GM12878 (cell line): Measurements from ENCODE around the gene NMNAT1. TPM values are rescaled to one million over a fixed set of nuclear protein-coding genes. Genes with fewer than 3 reads are reported as not detected.

Experiments used
- ATAC-seq: fragments of 200-7000 bp; cut with Tn5 transposase; 3 replicates; pipeline ENCODE4 v1.9.1; 2020; ENCODE audit warnings: mild to moderate bottlenecking, moderate library complexity
- BruUV-seq: library from RNA; stranded (reverse); fragments of 400-500 nt; replicated peaks from 2 replicates; lab custom pipeline; 2021; lab: Mats Ljungman, UMichigan
- CTCF ChIA-PET: fragments of 300-600 bp; sonication (Branson Sonifier 250); formaldehyde crosslinking; extraction: SDS; loops from one replicate; lab custom pipeline; 2021; ENCODE audit warnings: inconsistent platforms; lab: Yijun Ruan, JAX
- POLR2A ChIA-PET: fragments of 350-600 bp; formaldehyde crosslinking; extraction: SDS; loops from one replicate; lab custom pipeline; 2021; ENCODE audit warnings: inconsistent platforms; lab: Charles Lee
- RAD21 ChIA-PET: fragments of 300-600 bp; sonication (Branson Sonifier 250); formaldehyde crosslinking; loops from one replicate; lab custom pipeline; 2023; ENCODE audit warnings: antibody characterized with exemption; ENCODE audit not compliant: unreplicated experiment; lab: Charles Lee
- SMC1A ChIA-PET: fragments of 300-600 bp; sonication (Branson Sonifier 250); formaldehyde crosslinking; loops from one replicate; lab custom pipeline; 2023; ENCODE audit not compliant: unreplicated experiment, uncharacterized antibody; lab: Charles Lee
- DNase-seq: peaks from one replicate; pipeline ENCODE4 v3.0.0-alpha.2; 2011; ENCODE audit warnings: low read depth, low spot score
- FAIRE-seq: peaks from 3 replicates; lab custom pipeline; 2011; peaks lifted over from hg19 to GRCh38; lab: Jason Lieb, UNC
- H2AFZ ChIP-seq: 2 replicates; pipeline ENCODE4 v1.6.0; 2011; ENCODE audit warnings: low read depth, low read length, control low read depth; ENCODE audit not compliant: control insufficient read depth
- H3K27ac ChIP-seq: 2 replicates; pipeline ENCODE4 v1.5.1; 2011; ENCODE audit warnings: control low read depth; ENCODE audit not compliant: control insufficient read depth, insufficient read depth
- H3K27me3 ChIP-seq, 2 experiments: replicated peaks in 1 of 2; 2 replicates each; pipeline versions ENCODE4 v1.6.0 to v1.6.1; 2011; ENCODE audit warnings: low read length in 1 of 2; ENCODE audit not compliant: control insufficient read depth in 2 of 2, insufficient read depth in 2 of 2
- H3K36me3 ChIP-seq, 2 experiments: 2 replicates each; pipeline ENCODE4 v1.5.1; 2011; ENCODE audit warnings: low read length in 1 of 2; ENCODE audit not compliant: control insufficient read depth in 2 of 2, insufficient read depth in 2 of 2
- H3K4me1 ChIP-seq: 2 replicates; pipeline ENCODE4 v1.6.1; 2011; ENCODE audit warnings: mild to moderate bottlenecking, low read length, moderate library complexity, mixed read lengths; ENCODE audit not compliant: control insufficient read depth, insufficient read depth
- H3K4me2 ChIP-seq: 2 replicates; pipeline ENCODE4 v1.6.0; 2011; ENCODE audit warnings: control low read depth; ENCODE audit not compliant: control insufficient read depth, insufficient read depth
- H3K4me3 ChIP-seq: fragments of 200-600 bp; sonication (generic); 2 replicates; pipeline ENCODE4 v1.5.1; 2016
- H3K79me2 ChIP-seq: 2 replicates; pipeline ENCODE4 v1.6.0; 2011; ENCODE audit warnings: low read length; ENCODE audit not compliant: control insufficient read depth, insufficient read depth
- H3K9ac ChIP-seq: 2 replicates; pipeline ENCODE4 v1.8.0; 2011; ENCODE audit warnings: low read length, control low read depth, mixed read lengths; ENCODE audit not compliant: control insufficient read depth, insufficient read depth
- H3K9me3 ChIP-seq: replicated peaks from 3 replicates; pipeline ENCODE4 v1.5.1; 2011; ENCODE audit warnings: mild to moderate bottlenecking, low read length; ENCODE audit not compliant: control insufficient read depth, insufficient read depth
- H4K20me1 ChIP-seq: 2 replicates; pipeline ENCODE4 v1.6.0; 2011; ENCODE audit not compliant: control insufficient read depth, insufficient read depth
- CBFB ChIP-seq: IDR thresholded peaks from 2 replicates; pipeline ENCODE4 v1.6.1; 2016; ENCODE audit warnings: antibody characterized with exemption, low read depth
- CBX3 ChIP-seq: fragments of 200-600 bp; sonication (generic); IDR thresholded peaks from 2 replicates; pipeline ENCODE4 v1.6.1; 2016; ENCODE audit warnings: low read depth, borderline replicate concordance
- ETV6 ChIP-seq, 2 experiments: fragments of 450-650 bp in 1 of 2; IDR thresholded peaks in 1 of 2; conservative IDR thresholded peaks in 1 of 2; 2 replicates each; pipeline ENCODE4 v1.6.1; 2014; ENCODE audit warnings: antibody characterized with exemption in 1 of 2, borderline replicate concordance in 1 of 2, low read depth in 1 of 2, mild to moderate bottlenecking in 1 of 2, moderate library complexity in 1 of 2
- IKZF1 ChIP-seq: fragments of 450-650 bp; conservative IDR thresholded peaks from 2 replicates; pipeline ENCODE4 v1.6.1; 2017; ENCODE audit warnings: antibody characterized with exemption, mild to moderate bottlenecking
- IRF3 ChIP-seq: fragments of 450-650 bp; IDR thresholded peaks from 2 replicates; pipeline ENCODE4 v1.6.1; 2014; ENCODE audit warnings: mild to moderate bottlenecking
- JUND ChIP-seq: IDR thresholded peaks from 2 replicates; pipeline ENCODE4 v1.6.1; 2012; ENCODE audit warnings: low read depth, mild to moderate bottlenecking, low read length, improper control_type of control experiment, moderate library complexity
- MEF2B ChIP-seq: fragments of 450-650 bp; IDR thresholded peaks from 2 replicates; pipeline ENCODE4 v1.6.1; 2018; ENCODE audit warnings: mild to moderate bottlenecking, moderate library complexity; ENCODE audit not compliant: partially characterized antibody, poor library complexity, severe bottlenecking
- NFIC ChIP-seq: IDR thresholded peaks from 2 replicates; pipeline ENCODE4 v1.6.1; 2012; ENCODE audit warnings: low read depth, mild to moderate bottlenecking, inconsistent platforms, low read length, moderate library complexity
- NFYB ChIP-seq: IDR thresholded peaks from 2 replicates; pipeline ENCODE4 v1.6.1; 2011; ENCODE audit warnings: low read depth, mild to moderate bottlenecking, low read length, improper control_type of control experiment, moderate library complexity; ENCODE audit not compliant: insufficient read depth
- NKRF ChIP-seq: fragments of 450-650 bp; conservative IDR thresholded peaks from 2 replicates; pipeline ENCODE4 v1.6.1; 2017; ENCODE audit warnings: mild to moderate bottlenecking, moderate library complexity
- NRF1 ChIP-seq: conservative IDR thresholded peaks from 2 replicates; pipeline ENCODE4 v1.6.1; 2011; ENCODE audit warnings: mild to moderate bottlenecking, low read depth, low read length, improper control_type of control experiment
- PBX3 ChIP-seq: IDR thresholded peaks from 2 replicates; pipeline ENCODE4 v1.6.1; 2011; ENCODE audit warnings: mild to moderate bottlenecking, low read depth, low read length, moderate library complexity; ENCODE audit not compliant: insufficient replicate concordance
- ZZZ3 ChIP-seq: IDR thresholded peaks from 2 replicates; pipeline ENCODE4 v1.6.1; 2011; ENCODE audit warnings: low read depth; ENCODE audit not compliant: control insufficient read depth, insufficient read length
- WGBS: methylation state at CpG from one replicate; pipeline ENCODE4 v1.1.6; 2016; ENCODE audit warnings: low lambda C conversion rate; ENCODE audit not compliant: insufficient replicate concordance, insufficient coverage; ENCODE audit errors: missing lambda C conversion rate; 5-methylcytosine and 5-hydroxymethylcytosine counted together
- in situ Hi-C: fragments of 300-500 bp; cut with MboI; formaldehyde crosslinking; loops from 9 replicates; pipeline ENCODE4 v1.14.3; 2018; ENCODE audit warnings: mixed read lengths
- intact Hi-C: fragments of 100-400 bp; cut with micrococcal nuclease; formaldehyde crosslinking; loops from one replicate; pipeline ENCODE4 v1.14.2; 2022; ENCODE audit not compliant: unreplicated experiment
- polyA plus RNA-seq, 11 experiments: library from polyadenylated mRNA; depleted of rRNA in 4 of 11; unstranded in 6 of 11; stranded (reverse) in 5 of 11; fragments of >200 nt; fragmentation: Nextera tagmentation in 4 of 11; fragmentation: Illumina TruSeq in 1 of 11; extraction: Ambion mirVana in 4 of 11; extraction: Trizol in 1 of 11; gene quantifications; 1 replicate in 1 of 11; 2 replicates in 10 of 11; pipeline versions ENCODE4 v1.2.1 to v1.2.3, GENCODE V29; 2011 to 2016; ENCODE audit warnings: inconsistent platforms in 2 of 11, missing spikeins in 2 of 11, low read depth in 1 of 11
- total RNA-seq, 4 experiments: library from RNA; depleted of rRNA in 3 of 4; stranded (reverse); fragments of >200 nt in 3 of 4; fragmentation: Illumina TruSeq in 1 of 4; extraction: Trizol in 1 of 4; gene quantifications; 2 replicates each; pipeline versions ENCODE4 v1.2.1 to v1.2.3, GENCODE V29; 2013 to 2021

The NMNAT1 gene
- total and polyA plus RNA-seq, 10 of the 15 experiments (the other 5 are each of a cell fraction or from before 2014, with no cell fraction given), result 7.2 to 16.7 (median 11.7) TPM

- H3K4me1 ChIP-seq, result peaks cover 23% of the 10 kb centered on the region
- BruUV-seq, result no TSS peak
- RAD21 ChIA-PET, result no interaction called here
- no peak for TF ChIP-seq IRF3
- TF ChIP-seq CBX3, result no peak
- no peak for TF ChIP-seq ZZZ3
- TF ChIP-seq NFIC, result no peak
- no peak for TF ChIP-seq JUND
- TF ChIP-seq CBFB, result no peak
- no peak for TF ChIP-seq IKZF1
- TF ChIP-seq NKRF, result no peak
- no peak for TF ChIP-seq MEF2B
- TF ChIP-seq NRF1, result no peak
- TF ChIP-seq NFYB, result no peak
- TF ChIP-seq ETV6 (conservative IDR thresholded peaks at IDR 0.05 in 1 of 2, IDR thresholded peaks at IDR 0.05 in 1 of 2; ENCODE audit: borderline replicate concordance in 1 of 2, low read depth in 1 of 2), result no peak
- no peak for TF ChIP-seq PBX3
- ATAC-seq (no peak), FAIRE-seq (peak; percentile 62), DNase-seq (no peak)
- in situ Hi-C loops, result no loop called here
- no peaks in the 10 kb centered on the region for H4K20me1 ChIP-seq
- 84% methylated on average over 3 of the region's 3 CpGs for WGBS
- peak overlapping the region; percentile 71 for H2AFZ ChIP-seq
- CTCF ChIA-PET, result interaction anchor here (0.9 kb wide), 1 partner anchor 267 kb away, joined by 3 read pairs; no protein-coding TSS in a partner anchor
- H3K9me3 ChIP-seq, result no peaks in the 10 kb centered on the region
- H3K79me2 ChIP-seq, result no peaks in the 10 kb centered on the region
- H3K4me2 ChIP-seq, result peak overlapping the region; percentile 49; the same call in 1 of the 2 replicates
- SMC1A ChIA-PET, result interaction anchor here (0.7 to 1.6 kb wide), 3 partner anchors 10 to 81 kb away, joined by 3 to 6 read pairs (median 3); no protein-coding TSS in a partner anchor
- H3K27me3 ChIP-seq, result no peaks in the 10 kb centered on the region
- H3K27ac ChIP-seq, result peak overlapping the region; percentile 59; the same call in 1 of the 2 replicates
- H3K4me3 ChIP-seq, result no peak overlapping the region; the same call in 1 of the 2 replicates
- POLR2A ChIA-PET, result interaction anchor here (0.9 kb wide), 1 partner anchor 17 kb away, joined by 3 read pairs; no protein-coding TSS in a partner anchor
- peak overlapping the region; percentile 38; the same call in 1 of the 2 replicates for H3K9ac ChIP-seq
- intact Hi-C loops, result no loop called here
- H3K36me3 ChIP-seq, result no peaks in the 10 kb centered on the region
Observed at GRCh38 chr1:9894115-9894514, 49.2 kb upstream of the NMNAT1 start.
